HG02970 (cell line): ENCODE results near the gene USP34.
"Not testable (repeated sequence)": the region's sequence is repeated elsewhere in the genome, so short reads cannot be mapped to it uniquely, and the experiment has no call there.

Source experiments
- ATAC-seq: cut with Tn5 transposase; IDR thresholded peaks from one replicate; pipeline ENCODE4 v1.9.1; 2021; ENCODE audit warnings: mild to moderate bottlenecking, moderate library complexity, moderate number of reproducible peaks; ENCODE audit not compliant: unreplicated experiment, low FRiP score

Gene USP34

DNA sequence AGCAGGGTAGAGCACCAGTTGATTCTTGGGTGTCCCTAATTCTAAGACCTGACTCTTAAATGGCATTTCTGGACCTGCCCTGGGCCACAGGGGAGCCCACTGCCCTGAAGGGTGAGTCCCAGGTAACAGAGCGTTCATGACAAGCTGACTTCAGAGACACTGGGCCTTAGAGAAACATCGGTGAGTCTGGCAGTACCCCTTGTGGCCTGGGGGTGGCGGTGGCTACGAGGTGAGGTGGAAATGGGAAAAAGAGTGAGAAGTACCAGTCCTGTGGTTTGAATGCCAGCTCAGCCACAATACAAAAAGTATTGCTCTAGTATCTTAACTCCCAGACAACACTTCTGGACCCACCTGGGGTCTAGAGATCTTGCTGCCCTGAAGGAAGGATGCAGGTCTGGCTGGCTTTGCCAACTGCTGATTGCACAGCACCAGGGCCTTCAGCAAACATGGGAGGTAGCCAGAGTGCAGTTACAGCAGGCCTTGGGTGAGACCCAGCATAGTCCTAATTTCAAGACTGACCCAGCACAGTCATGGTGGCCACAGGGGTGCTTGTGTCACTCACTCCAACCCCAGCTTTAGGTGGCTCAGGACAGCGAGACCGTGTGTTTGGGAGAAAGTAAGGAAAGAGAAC, 44.5 kb downstream of the USP34 start:
- ATAC-seq, result peak; percentile 72

DNA sequence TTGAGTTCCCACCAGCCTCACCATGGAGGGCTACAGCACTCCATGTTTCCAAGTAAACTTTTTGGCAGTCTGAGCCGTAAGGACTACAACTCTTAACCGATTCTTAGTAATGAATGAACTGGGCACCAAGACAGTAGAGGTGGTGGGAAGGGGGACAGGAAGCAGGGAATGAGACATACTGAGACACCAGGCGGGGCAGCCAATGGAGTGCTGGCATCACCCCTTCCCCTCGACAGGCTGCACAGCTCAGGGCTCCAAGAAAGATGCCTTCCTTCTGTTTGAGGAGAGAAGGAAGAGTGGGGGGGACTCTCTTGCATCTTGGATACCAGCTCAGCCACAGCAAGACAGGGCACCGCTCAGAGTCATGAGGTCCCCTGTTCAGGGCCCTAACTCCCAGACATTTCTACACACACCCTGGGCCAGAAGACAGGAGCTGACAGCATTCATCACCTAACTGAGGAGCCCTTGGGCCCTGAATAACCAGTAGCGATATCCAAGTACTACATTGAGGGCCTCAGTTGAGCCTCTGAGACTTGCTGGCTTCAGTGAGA, 45.2 kb downstream of the USP34 start:
- no peak for ATAC-seq

DNA sequence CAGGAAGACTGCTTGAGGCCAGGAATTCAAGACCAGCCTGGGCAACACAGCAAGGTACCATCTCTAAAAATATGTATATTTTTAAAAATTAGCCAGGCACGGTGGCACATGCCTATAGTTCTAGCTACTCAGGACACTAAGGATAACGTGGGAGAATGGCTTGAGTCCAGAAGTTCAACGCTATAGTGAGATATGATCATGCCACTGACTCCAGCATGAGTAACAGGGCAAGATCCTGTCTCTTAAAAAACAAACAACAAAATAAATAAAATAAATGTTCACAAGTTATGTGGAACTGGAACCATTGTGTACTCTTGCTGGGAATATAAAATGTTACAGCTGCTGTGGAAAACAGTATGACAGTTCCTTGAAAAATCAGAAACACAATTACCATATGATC, 47.2 kb downstream of the USP34 start:
- no peak for ATAC-seq

DNA sequence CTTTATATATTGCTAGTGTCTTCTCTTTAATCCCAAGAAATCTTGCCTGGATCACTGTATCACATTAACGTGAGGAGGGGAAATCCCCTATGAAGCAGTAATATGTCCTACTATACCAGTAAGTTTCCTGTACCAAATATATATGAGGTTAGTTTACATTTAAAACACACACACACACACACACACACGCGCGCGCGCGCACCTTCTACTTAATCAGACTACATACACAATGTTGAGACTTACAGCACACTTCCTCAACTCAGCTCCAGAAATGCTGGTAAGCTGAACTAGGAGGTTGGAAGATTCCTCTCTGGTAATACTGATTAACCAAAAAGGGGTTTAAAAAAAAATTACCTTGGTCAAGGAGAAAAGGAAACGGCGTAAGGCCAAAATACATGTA, 49.3 kb downstream of the USP34 start:
- ATAC-seq, result no peak

DNA sequence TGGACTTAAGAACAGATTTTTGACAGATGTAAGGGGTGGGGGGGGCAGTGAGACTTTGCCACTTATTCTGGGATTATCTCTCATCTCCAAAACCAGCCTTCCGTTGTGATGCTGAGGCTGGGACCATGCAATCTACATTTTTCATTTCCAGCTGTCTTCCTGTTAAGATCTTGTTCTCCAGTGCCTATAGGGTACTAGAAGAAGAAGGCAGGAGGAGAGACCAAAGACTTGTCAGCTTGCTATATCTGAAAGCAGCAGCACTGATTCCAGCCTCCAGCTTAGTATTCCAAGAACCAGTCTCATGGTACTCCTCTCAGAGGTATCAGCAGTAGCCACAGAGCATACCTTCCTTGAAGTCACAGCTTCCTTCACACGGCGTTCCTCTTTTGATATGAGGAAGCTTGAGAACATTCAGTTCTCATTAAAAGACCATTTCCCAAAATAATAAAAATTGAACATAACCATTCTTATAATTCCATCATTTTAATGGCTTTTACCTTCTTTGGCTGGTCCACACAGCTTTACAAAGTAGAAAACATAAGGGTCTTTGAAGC, 49.8 kb downstream of the USP34 start:
- no peak for ATAC-seq

DNA sequence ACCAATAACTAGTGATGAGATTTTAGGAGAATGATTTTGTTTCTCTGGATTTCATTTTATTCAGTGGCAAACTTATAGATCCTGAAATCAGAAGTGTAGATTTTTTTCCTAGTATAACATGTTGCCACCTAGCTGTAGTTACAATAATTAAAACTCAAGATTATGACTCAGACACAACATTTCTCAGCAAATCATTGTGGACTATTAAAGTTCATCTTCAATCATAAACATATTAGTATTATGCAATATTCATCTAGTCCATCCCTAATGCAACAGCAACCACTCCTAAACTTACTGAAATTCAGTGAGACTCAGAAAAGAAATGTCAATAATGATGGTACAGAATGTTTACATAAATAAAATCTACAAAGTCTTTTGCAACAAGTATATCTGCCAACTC, 51.3 kb downstream of the USP34 start:
- no peak for ATAC-seq

DNA sequence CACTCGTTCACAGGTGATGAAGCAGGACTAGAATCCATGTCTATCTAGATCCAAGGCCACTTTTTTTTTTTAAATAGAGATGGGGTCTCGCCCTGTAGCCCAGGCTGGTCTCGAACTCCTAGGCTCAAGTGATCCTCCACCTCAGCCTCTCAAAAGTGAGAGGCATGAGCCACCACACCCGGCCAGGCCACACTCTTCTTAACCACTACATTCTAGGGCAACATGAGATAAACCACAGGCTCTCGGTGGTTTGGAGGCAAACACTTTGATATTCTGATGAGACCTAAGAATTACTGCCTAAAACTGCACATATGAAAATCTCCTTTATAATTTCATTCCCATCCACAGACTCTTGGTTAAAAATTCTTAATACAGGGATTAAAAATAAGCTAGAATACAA, 51.8 kb downstream of the USP34 start:
- no peak for ATAC-seq

DNA sequence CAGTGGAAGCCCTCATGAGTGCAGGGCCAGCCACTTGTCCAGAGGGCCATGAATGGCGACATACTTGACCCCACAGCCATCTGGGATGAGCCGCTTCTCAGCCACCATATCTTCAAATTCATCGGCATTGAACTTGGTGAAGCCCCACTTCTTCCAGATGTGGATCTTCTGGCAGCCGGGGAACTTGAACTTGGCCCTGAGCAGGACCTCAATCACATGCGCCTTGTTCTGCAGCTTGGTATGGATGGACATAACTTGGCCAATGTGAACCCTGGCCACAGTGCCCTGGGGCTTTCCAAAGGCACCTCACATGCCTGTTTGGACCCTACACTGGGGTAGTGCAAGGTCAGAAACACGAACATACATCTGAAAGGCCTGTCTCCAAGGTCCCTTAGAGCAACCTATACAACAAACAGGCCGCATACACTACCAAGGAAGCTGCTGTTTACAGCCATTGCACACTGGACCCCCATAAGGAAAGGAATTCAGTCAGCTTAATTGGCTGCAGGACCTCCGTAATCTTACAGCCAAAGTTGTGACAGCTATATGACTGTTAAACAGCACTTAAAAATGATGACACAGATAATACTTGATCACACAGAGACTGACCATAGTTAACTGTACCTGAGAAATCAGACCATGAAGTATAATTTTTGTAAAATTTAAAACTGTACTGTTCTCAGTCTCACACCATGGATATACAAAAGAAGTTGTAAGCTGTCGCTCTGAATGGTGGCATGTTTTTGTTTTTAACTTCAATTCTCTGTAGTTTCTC, 53.8 kb downstream of the USP34 start:
- no peak for ATAC-seq

DNA sequence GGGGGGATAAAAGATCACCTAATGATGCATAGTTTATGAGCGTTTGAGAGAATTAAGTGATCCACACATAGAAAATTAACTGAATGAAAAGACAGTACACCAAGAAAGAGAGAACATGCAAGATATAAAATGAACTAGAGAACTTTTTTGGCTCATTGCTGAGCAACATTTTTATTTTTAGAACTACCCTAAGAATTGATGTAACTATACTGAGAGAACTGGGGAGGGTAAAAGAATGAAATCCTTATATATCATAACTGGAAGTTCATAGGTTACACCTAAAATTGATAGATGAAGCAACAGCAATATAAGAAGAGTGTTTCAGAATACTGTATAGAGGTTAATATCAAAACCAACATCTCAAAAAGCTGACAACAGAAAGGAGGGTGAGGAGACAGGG, 55.6 kb downstream of the USP34 start:
- no peak for ATAC-seq

DNA sequence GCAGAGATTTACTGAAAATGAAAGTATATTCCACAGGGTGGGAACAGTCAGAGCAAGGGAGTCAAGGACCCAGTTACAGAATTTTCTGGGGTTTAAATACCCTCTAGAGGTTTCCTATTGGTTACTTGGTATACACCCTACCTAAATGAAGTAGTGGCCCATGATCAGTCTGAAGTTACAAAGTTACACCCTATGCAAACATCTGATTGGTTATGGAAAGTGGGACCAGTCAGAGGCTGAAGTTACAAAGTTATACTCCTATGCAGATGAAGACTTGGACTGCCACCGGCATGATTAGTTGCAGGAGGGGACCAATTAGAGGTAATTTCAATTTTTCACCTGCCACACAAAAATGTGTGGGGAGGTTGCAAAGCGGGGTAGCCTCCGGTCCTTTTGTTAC, 56.2 kb downstream of the USP34 start:
- no peak for ATAC-seq

DNA sequence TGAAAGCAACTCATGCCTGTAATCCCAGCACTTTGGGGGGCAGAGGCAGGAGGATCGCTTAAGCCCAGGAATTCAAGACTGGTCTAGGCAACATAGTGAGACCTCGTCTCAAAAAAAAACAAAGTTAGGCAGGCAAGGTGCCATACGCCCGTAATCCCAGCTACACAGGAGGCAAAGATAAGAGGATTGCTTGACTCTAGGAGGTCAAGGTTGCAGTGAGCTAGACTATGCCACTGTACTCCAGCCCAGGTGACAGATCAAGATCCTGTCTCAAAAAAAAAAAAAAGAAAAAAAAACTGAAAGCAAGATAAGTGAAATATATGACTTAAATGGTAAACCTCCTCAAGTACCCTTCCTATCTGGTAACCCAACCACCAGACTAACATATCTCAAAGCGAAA, 59.8 kb downstream of the USP34 start:
- ATAC-seq, result no peak

DNA sequence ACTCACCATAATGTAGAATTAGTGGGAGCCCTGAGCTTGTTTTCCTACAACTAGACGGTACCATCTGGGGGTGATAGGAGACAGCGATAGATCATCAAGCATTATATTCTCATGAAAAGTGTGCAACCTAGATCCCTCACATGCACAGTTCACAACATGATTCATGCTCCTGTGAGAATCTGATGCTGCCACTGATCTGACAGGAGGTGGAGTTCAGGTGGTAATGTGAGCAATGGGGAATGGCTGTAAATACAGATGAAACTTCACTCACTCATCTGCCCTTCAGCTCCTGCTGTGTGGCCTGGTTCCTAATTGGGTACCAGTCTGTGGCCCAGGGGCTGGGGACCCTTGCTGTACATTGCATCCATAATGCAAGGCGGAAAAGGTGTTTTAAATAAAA, 60.7 kb downstream of the USP34 start:
- no peak for ATAC-seq

DNA sequence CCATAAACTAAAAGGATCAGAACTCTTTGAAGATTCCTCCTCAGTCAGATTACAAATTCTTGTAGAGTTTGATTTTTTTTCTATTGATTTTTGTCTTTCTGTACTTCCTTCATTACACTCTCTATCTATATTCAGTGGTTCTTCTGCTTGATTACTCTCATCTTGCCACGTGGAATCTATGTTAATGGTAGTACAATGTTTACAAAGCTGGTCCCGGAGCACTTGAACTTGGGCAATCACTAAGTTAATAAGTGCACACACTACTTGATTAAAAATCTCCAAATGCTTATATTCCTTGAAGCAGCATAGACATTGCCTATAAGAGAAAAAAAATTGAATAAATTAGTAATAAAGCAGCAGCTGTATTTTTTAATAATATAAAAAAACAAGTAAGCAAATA, 65.1 kb downstream of the USP34 start:
- ATAC-seq, result no peak

DNA sequence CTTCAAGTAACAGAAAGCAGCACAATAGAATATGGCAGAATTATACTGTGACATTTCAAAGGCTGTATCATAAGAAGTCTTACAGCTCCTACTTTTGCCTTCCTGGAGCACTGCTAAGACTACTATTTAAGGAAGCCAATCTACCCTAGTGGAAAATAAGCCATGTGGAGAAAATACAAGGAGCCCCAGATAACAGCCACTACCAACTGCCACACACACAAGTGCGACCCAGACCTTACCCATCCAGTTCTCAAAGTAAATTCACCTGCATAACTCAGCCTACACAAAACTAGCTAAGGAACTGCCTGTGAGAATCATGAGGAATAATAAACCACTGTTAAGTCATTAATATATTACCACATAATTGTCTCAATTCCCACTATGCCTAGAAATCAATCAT, 66.4 kb downstream of the USP34 start:
- ATAC-seq, result no peak

DNA sequence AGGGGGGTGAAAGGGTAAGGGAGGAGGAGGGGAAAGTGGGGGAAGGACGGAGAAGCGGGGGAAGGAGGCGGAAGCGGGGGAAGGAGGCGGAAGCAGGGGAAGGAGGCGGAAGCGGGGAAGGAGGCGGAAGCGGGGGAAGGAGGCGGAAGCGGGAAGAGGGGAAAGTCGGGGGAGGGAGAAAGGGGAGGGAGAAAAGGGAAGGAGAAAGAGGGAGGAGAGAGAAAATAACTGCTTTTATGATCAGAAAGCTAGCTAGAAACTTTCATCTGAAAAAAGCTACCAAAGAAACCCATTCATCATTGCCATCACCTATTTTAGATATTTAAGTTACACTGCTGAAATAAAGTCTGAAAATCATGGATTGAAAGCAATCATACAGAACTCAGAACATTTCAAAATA, 72.5 kb downstream of the USP34 start:
- no peak for ATAC-seq

DNA sequence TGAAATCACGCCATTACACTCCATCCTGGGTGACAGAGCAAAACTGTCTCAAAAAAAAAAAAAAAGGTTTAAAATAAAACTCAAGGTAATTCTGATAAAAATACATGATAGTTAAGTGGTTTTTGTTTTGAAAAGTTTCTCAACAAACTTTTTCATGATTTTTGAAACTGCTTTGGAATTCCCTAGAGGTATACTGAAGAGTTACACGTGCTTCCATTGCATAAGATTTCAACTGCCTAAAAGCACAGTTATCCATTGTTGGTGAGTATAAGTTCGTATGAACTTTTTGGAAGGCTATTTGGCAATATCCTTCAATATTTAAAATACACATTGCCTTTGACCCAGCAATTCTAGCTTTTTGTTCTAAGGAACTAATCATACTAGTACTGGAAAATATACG, 74.9 kb downstream of the USP34 start:
- ATAC-seq, result no peak

DNA sequence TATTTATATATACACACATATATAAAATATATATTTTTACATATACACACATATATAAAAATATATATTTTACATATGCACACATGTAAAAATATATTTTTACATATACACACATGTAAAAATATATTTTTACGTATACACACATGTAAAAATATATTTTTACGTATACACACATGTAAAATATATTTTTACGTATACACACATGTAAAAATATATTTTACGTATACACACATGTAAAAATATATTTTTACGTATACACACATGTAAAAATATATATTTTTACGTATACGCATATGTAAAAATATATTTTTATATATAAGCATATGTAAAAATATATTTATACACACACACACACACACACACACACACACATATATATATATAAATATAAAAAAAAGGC, 83.3 kb downstream of the USP34 start:
- not testable (repeated sequence) for ATAC-seq

DNA sequence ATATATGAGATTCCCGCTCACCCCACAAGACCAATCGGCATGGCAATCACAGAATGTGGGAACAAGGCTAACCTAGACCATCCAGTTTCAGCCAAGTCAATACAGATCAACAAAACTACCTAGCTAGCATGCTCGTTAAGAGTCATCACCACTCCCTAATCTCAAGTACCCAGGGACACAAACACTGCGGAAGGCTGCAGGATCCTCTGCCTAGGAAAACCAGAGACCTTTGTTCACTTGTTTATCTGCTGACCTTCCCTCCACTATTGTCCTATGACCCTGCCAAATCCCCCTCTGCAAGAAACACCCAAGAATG, 90.0 kb downstream of the USP34 start:
- ATAC-seq, result not testable (repeated sequence)

DNA sequence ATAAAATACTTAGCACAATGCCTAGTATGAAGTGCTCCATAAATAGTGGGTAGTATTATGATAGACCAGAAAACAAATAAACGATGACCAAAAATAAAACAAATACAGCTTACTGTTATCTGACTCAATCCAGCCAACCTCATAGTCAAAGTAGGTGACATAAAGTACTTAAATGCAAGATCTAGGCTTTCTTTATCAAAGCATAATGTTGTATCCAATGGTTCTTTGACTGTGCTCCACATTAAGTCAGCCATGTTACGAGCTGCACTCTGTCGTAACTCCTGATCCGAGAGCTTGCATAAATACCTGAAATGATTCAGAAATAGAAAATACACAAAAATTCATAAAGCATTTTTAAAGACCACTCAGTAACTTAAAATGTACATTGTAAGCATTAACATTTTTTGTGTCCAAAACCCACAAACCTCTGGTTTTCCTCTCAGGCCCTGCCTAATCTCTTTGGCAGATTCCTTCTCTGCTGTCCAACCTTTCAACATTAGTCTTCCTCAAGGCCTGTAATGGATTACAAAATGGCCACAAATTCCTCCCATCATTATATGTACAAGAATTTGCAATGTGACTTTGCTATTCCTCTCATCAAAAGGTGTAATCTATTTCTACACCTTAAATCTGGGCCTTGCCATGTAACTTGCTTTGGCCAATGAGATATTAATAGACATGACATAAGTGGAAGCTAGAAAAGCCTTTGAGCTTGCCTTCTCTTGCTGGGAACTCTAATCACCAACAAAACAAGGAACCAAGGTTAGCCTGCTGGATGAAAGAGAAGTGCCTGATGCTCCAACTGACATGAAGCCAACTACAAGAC, 90.6 kb downstream of the USP34 start:
- ATAC-seq, result no peak

DNA sequence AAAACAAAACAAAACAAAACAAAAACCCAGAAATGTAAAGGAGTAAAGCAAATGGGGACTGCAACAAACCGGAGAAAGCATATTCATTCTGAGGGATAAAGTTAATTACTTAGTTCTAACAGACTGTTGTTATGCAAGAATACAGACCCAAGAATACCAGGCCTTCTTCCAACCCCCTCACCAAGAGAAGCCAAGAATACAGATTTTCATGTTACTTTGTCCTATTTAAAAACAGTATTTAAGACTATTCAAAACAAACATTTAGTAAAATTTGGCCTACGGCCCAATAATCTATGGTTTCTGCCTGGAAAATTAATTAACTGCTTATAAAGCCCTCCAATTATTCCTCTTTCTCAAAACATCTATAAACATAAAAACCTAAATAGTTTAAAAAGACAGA, 91.4 kb downstream of the USP34 start:
- ATAC-seq, result no peak

DNA sequence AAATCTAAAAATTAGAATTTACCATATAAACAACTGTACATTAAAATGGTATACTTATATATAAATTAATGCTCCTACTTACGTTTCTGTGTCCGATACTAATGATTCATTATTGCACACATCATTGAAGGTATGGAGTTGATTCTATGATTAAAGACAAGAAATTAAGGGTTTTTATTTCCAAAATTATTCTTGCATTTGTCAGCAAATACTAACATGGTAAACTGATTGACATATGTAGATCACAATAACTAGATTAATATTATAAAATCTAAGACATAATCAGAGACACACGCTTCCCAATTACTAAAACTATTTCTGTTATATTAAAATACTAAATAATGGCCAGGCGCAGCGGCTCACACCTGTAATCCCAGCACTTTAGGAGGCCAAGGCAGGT, 92.6 kb downstream of the USP34 start:
- no peak for ATAC-seq
